ENCODE results near the gene PIGK.

The PIGK gene

DNA sequence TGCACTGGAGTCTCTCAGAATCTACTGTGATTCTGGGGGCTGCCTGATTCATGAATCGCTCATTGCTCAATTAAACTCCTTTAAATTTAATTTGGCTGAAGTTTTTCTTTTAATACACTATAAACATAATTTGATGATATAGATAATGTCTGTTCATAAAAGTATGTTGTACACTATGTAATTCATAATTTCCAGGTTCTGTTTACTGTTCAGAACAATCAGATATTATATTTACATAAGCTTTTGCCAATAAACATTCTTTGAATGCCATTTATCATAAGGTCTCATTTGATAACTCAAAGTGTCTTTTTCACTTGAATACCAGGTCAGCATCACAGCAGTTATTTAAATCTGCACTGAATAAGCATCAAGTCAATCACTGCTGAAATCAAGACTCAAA is 39.6 kb downstream of the PIGK start:
- 0 out of 2 replicates have a peak, but pooled peaks have one; percentile 23 for TF ChIP-seq ISL1 (CRISPR knock-in tag; IDR thresholded peaks at IDR 0.05)
- TF ChIP-seq CREB5 (CRISPR knock-in tag; IDR thresholded peaks at IDR 0.05; ENCODE audit: low read depth) = no peak
- no peak for ATAC-seq

DNA sequence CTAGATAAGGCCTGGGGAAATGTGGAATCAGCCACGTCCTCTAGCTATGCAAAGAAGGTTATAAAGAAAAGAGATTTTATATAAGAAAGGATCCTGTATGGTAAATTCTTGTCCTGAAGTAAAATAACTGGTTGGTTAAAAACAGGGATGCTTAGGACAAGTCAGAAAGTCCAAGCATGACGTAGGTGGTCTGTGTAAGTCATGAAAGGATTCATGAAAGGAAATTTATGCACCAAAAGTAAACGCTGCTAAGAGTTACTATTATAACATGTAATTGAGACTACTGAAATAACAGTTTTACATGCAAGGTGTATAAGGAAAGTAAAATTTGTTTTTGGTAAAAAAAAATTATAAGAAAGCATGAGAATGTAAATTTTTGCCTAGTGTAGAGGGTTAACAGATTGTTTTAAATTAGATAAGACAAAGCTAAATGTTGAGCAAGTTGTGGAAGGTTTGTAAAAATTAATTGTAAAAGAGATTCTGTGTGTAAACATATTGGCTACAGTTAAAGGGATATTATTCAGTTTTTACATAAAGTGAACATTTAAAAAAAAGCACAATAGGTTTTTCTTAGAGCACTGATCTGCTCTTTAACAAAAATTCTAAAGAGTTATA is 43.9 kb downstream of the PIGK start:
- no peak for ATAC-seq
- TF ChIP-seq TCF4 (CRISPR knock-in tag; IDR thresholded peaks at IDR 0.05; ENCODE audit: borderline replicate concordance) (no peak), ISL1 (CRISPR knock-in tag; IDR thresholded peaks at IDR 0.05) (no peak), SNAI2 (CRISPR knock-in tag; IDR thresholded peaks at IDR 0.05) (no peak), RARB (CRISPR knock-in tag; IDR thresholded peaks at IDR 0.05) (no peak), ZNF565 (CRISPR knock-in tag; conservative IDR thresholded peaks at IDR 0.05; ENCODE audit: low read depth) (no peak), CSDC2 (CRISPR knock-in tag; IDR thresholded peaks at IDR 0.05) (no peak), CREB5 (CRISPR knock-in tag; IDR thresholded peaks at IDR 0.05; ENCODE audit: low read depth) (no peak), ARNTL (CRISPR knock-in tag; IDR thresholded peaks at IDR 0.05; ENCODE audit: borderline replicate concordance, low read depth) (no peak), ZFP30 (CRISPR knock-in tag; IDR thresholded peaks at IDR 0.05) (no peak), ZNF8 (CRISPR knock-in tag; IDR thresholded peaks at IDR 0.05) (no peak), ZFP3 (CRISPR knock-in tag; IDR thresholded peaks at IDR 0.05) (no peak), OSR1 (CRISPR knock-in tag; IDR thresholded peaks at IDR 0.05) (no peak), ESRRG (CRISPR knock-in tag; IDR thresholded peaks at IDR 0.05) (no peak), TOX (CRISPR knock-in tag; IDR thresholded peaks at IDR 0.05; ENCODE audit: borderline replicate concordance) (no peak)
- TF ChIP-seq, protein P1, sequence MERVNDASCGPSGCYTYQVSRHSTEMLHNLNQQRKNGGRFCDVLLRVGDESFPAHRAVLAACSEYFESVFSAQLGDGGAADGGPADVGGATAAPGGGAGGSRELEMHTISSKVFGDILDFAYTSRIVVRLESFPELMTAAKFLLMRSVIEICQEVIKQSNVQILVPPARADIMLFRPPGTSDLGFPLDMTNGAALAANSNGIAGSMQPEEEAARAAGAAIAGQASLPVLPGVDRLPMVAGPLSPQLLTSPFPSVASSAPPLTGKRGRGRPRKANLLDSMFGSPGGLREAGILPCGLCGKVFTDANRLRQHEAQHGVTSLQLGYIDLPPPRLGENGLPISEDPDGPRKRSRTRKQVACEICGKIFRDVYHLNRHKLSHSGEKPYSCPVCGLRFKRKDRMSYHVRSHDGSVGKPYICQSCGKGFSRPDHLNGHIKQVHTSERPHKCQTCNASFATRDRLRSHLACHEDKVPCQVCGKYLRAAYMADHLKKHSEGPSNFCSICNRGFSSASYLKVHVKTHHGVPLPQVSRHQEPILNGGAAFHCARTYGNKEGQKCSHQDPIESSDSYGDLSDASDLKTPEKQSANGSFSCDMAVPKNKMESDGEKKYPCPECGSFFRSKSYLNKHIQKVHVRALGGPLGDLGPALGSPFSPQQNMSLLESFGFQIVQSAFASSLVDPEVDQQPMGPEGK (CRISPR knock-in tag; IDR thresholded peaks at IDR 0.05; ENCODE audit: borderline replicate concordance) = no peak
- TF ChIP-seq, protein P2, sequence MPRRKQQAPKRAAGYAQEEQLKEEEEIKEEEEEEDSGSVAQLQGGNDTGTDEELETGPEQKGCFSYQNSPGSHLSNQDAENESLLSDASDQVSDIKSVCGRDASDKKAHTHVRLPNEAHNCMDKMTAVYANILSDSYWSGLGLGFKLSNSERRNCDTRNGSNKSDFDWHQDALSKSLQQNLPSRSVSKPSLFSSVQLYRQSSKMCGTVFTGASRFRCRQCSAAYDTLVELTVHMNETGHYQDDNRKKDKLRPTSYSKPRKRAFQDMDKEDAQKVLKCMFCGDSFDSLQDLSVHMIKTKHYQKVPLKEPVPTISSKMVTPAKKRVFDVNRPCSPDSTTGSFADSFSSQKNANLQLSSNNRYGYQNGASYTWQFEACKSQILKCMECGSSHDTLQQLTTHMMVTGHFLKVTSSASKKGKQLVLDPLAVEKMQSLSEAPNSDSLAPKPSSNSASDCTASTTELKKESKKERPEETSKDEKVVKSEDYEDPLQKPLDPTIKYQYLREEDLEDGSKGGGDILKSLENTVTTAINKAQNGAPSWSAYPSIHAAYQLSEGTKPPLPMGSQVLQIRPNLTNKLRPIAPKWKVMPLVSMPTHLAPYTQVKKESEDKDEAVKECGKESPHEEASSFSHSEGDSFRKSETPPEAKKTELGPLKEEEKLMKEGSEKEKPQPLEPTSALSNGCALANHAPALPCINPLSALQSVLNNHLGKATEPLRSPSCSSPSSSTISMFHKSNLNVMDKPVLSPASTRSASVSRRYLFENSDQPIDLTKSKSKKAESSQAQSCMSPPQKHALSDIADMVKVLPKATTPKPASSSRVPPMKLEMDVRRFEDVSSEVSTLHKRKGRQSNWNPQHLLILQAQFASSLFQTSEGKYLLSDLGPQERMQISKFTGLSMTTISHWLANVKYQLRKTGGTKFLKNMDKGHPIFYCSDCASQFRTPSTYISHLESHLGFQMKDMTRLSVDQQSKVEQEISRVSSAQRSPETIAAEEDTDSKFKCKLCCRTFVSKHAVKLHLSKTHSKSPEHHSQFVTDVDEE (CRISPR knock-in tag; IDR thresholded peaks at IDR 0.05) = no peak
- TF ChIP-seq, protein P3, sequence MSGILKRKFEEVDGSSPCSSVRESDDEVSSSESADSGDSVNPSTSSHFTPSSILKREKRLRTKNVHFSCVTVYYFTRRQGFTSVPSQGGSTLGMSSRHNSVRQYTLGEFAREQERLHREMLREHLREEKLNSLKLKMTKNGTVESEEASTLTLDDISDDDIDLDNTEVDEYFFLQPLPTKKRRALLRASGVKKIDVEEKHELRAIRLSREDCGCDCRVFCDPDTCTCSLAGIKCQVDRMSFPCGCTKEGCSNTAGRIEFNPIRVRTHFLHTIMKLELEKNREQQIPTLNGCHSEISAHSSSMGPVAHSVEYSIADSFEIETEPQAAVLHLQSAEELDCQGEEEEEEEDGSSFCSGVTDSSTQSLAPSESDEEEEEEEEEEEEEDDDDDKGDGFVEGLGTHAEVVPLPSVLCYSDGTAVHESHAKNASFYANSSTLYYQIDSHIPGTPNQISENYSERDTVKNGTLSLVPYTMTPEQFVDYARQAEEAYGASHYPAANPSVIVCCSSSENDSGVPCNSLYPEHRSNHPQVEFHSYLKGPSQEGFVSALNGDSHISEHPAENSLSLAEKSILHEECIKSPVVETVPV (CRISPR knock-in tag; IDR thresholded peaks at IDR 0.05) = no peak

GRCh38 chr1:77170687-77171086 is 48.5 kb downstream of the PIGK start:
- peak; percentile 56 for ATAC-seq
- TF ChIP-seq SNAI2 (CRISPR knock-in tag; IDR thresholded peaks at IDR 0.05) (no peak), TOX (CRISPR knock-in tag; IDR thresholded peaks at IDR 0.05; ENCODE audit: borderline replicate concordance) (0 out of 2 replicates have a peak, but pooled peaks have one; percentile 20)

DNA sequence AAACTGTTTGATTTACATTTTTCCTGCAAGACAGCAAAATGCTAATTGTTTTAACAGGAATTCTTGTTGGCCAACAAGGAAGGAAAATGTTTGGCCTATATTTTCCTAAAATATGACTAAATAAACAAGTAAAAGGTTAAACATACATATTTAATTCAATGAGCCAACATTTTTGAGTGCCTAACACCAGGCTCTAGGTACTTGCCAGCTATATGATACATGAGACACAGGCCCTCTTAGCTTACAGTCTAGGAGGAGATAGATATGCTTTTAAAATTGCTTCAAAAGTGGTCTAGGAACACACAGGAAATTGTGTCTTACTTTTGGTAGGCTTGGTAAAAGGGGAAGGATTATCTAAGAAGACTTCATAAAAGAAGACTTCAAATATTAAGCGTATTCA is 50.9 kb downstream of the PIGK start:
- TF ChIP-seq ISL1 (CRISPR knock-in tag; IDR thresholded peaks at IDR 0.05) (no peak), TOX (CRISPR knock-in tag; IDR thresholded peaks at IDR 0.05; ENCODE audit: borderline replicate concordance) (no peak), CSDC2 (CRISPR knock-in tag; IDR thresholded peaks at IDR 0.05) (no peak), CREB5 (CRISPR knock-in tag; IDR thresholded peaks at IDR 0.05; ENCODE audit: low read depth) (no peak), PPARA (CRISPR knock-in tag; IDR thresholded peaks at IDR 0.05; ENCODE audit: borderline replicate concordance) (no peak), BACH2 (CRISPR knock-in tag; IDR thresholded peaks at IDR 0.05; ENCODE audit: borderline replicate concordance) (no peak), TCF4 (CRISPR knock-in tag; IDR thresholded peaks at IDR 0.05; ENCODE audit: borderline replicate concordance) (no peak), RARB (CRISPR knock-in tag; IDR thresholded peaks at IDR 0.05) (no peak), ZFP3 (CRISPR knock-in tag; IDR thresholded peaks at IDR 0.05) (no peak), GLIS3 (CRISPR knock-in tag; IDR thresholded peaks at IDR 0.05) (no peak), ARNTL (CRISPR knock-in tag; IDR thresholded peaks at IDR 0.05; ENCODE audit: borderline replicate concordance, low read depth) (no peak), ZC3H10 (CRISPR knock-in tag; IDR thresholded peaks at IDR 0.05) (no peak), OSR1 (CRISPR knock-in tag; IDR thresholded peaks at IDR 0.05) (no peak), ZFP30 (CRISPR knock-in tag; IDR thresholded peaks at IDR 0.05) (no peak), ESRRG (CRISPR knock-in tag; IDR thresholded peaks at IDR 0.05) (no peak)
- no peak for ATAC-seq

Data from SK-N-SH treated with all-trans-retinoic acid at 6 μM for 48 hours (cell line).